ENCODE data around the gene STAT5B.

- no peak for TF ChIP-seq CTCF (IDR thresholded peaks at IDR 0.05)
- no peak for TF ChIP-seq TCF7L2 (IDR thresholded peaks at IDR 0.05; ENCODE audit: low read depth, low read length)
- TF ChIP-seq, protein P1, sequence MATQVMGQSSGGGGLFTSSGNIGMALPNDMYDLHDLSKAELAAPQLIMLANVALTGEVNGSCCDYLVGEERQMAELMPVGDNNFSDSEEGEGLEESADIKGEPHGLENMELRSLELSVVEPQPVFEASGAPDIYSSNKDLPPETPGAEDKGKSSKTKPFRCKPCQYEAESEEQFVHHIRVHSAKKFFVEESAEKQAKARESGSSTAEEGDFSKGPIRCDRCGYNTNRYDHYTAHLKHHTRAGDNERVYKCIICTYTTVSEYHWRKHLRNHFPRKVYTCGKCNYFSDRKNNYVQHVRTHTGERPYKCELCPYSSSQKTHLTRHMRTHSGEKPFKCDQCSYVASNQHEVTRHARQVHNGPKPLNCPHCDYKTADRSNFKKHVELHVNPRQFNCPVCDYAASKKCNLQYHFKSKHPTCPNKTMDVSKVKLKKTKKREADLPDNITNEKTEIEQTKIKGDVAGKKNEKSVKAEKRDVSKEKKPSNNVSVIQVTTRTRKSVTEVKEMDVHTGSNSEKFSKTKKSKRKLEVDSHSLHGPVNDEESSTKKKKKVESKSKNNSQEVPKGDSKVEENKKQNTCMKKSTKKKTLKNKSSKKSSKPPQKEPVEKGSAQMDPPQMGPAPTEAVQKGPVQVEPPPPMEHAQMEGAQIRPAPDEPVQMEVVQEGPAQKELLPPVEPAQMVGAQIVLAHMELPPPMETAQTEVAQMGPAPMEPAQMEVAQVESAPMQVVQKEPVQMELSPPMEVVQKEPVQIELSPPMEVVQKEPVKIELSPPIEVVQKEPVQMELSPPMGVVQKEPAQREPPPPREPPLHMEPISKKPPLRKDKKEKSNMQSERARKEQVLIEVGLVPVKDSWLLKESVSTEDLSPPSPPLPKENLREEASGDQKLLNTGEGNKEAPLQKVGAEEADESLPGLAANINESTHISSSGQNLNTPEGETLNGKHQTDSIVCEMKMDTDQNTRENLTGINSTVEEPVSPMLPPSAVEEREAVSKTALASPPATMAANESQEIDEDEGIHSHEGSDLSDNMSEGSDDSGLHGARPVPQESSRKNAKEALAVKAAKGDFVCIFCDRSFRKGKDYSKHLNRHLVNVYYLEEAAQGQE (IDR thresholded peaks at IDR 0.05; ENCODE audit: insufficient read depth in 1 of 2, low read depth in 2 of 2, low read length in 1 of 2): no peak
Measured at GRCh38 chr17:42266918-42267766, 9.0 kb downstream of the STAT5B start.
